ENCODE results near the gene ALG6.
A peak's percentile ranks its signal among the peaks of the same experiment; 100 is the strongest.

Gene ALG6

DNA sequence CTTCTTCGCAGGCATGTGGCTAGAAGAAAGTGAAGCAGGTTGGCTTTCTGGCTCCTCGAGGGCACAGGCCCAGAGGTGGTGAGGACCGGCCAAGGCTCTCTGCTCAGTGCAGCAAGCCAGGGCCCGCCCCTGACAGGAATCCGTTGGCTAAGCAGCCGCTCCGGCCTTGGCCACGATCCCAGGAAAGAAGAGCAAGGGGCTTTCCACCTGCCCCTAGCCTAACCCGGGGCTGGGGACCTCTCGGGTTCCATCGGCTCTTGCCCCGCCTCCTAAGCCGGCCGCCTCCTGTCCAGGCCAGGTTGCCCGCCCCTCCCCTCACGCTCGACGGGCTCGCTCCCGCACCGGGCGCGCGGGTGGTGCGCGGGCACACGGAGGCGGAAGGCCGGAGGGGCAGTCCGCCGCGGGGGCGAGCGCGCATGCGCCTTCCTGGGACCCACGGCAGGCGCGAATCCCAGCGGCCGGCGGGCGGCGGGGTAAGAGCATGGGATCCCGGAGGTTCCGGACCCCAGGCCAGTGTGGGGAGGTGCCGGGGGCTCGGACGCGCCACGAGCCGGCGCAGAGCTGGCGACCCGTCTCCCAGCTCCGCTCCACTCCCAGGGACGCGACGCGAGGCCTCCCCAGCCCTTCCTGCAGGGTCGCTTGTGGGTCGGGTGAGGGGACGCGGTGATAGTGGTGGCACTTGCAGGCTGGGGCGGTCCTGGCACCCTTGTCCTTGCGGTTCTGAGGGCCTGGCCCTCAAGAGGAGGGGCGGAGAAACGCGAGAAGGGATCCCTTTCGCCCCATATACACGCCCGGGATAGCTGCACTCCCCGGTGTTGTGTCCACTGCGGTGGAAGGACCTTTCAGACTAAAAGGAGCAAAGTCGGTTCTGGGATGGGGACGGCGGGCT lies at the start of gene ALG6:
ALG6 (plus strand) TSS at position 413 of the 889 bp plus-strand sequence. CDS start 3,351 bp downstream, outside the sequence.
- peak; percentile 94 for DNase-seq (ENCODE audit: low read depth)

DNA sequence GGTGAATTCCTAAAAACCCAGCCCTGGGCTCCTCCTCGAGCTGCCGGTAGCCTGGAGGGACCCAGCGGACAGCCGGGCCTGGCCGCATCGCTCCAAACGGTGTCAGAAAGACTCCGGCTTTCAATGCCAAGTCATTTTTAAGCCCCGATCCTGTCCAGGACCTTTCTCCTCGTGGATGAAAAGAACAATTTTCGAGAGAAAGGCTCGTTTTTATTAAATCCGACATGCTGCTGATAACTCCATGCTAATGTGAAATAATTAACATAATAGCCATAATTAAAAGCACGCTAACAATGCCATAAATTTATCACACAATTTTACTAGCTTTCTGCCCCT lies 49.6 kb upstream of the ALG6 start:
- no peak for DNase-seq (ENCODE audit: low read depth)

DNA sequence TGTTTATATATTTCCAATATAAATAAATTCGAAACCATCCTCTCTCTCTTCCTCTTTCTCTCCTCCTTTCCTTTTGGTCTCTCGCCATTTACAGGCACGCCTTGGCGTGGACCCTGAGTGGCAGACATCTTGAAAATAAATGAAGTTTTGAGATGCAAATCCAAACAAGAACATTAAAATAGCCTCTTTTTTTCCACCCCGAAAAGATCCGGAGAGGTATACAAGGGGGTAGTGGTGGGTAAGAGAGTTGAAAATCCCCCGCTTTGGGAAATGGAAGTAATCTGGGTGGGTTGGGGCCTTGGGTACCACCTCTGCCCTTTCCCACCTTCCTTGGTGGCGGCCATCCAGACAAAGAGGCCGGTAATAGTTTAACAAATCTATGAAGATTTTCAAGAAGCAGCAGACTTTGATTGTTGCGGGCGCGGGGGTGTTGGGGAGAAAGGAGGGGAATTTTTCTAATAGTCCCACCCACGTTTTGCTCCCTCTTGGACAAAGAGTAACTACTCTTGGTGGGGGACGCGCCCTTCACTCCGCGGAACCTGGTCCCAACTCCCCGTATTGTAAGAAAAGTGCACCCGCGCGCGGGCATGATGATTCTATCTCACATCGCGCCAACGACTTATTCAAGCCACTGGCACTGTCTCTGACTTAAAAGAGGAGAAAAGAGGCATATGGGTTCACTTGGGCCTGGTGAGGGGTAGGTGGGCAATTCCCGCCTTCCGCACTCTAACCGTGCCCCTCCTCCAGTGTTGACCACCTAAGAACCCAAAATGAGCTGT lies 49.0 kb upstream of the ALG6 start:
- DNase-seq (ENCODE audit: low read depth): no peak

DNA sequence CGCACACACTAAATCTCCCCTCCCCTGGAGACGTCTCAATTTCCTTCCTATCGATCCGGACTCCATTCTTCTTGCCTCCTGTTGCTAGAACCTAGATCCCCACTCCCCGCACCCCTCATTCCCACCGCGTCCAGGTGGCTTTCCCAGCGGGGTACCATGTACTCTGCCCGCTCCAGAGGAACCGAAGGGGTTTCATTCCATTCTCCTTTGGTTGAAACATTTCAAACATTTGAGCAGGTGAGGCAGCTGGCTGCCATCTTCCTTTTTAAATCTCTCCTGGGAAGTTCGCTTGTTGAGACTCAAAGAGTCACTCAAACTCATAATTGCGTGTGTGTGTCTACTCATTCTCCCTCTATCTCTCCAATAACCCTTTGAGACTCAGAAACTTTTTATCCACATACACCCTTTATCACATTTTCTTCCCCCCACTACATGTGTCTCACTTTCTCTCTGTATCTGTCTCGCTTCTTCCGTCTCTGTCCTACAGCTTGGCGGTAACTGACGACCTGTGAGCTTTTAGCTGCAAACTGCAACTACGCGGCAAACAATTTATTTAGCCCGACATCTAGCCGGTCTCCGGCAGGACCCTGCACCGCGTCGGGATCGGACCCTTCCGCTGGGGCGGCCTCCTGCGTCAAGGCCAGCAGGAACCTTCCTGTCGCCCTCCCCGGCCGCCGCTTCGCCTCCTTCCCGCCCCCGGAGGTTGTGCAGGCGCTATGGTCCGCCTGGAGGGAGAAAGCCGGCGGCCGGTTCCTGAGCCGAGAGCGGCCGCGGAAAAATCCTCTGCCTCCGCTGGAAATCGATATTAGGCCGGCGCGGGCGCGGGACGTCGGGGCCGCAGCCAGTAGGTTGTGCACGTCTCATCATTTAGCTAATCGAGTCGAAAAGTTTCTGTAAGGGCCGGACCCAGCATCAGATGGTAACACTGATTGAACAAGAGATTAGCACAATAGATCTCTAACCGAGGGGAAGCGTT lies 48.1 kb upstream of the ALG6 start:
- no peak for DNase-seq (ENCODE audit: low read depth)

DNA sequence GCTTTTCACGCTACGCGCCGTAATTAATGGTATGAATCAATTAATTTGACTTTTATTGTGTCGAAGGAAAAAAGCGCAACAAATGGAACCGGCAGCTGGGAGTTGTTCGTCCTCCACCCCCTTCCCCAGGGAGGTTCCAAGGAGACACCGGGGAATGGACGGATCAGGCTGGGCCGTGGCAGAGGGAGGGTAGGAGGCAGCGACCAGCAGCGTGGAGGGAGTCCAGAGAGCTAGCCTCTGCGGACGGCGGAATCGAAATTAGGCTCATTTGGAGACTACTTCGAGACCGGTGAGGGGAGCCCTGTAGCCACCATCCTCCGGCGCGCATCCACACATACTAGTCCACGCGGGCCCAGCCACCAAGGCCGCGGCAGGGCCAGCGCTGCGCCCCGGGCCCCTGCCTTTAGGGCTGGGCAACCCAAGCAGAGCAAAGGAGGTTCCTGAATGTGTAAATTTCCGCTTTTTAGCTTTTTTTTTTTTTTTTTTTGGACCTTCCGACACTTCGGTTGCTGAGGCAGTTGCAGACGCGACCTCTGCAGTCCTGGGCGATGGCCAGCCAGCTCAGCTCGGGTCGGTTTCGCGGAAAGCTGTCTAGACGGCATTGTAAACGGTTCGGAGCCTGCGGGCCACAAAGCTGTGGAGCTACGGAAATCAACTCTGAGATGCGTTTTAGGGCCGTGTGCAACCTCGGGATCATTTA lies 47.3 kb upstream of the ALG6 start:
- DNase-seq (ENCODE audit: low read depth): no peak

DNA sequence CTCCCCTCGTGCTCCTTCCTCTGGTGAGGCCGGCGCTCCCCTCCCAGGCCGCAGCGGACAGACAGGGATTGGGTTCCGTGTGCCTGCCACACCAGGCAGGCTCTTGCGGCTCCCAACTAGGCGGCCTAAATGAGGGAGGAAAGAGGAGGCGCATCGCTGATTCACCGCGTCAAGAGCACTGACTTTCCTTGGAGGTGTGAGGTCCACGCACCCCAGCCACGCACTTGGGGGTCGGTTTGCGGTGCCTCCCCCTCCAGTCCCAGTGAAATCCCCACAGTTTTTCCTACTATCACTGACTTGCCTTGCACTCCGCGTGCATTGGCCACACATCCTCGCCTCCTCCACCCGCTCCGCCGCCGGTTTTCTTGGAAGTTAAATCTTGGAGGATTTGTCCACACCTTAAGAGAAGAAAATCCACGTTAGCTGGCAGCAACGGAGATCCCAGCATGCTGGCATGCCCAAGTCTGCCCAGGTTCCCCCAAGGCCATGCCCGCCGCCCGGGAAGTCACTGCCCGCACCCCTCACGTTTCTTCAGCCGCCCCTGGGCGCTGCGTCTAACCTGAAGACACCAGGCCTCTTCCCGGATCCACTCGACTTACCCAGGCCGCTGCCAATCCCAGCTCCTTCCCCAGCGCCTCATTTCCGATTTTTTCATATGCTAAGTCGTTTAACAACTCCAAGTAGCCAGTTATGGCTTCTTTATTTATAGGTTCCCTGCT lies 46.2 kb upstream of the ALG6 start:
- DNase-seq (ENCODE audit: low read depth): no peak

DNA sequence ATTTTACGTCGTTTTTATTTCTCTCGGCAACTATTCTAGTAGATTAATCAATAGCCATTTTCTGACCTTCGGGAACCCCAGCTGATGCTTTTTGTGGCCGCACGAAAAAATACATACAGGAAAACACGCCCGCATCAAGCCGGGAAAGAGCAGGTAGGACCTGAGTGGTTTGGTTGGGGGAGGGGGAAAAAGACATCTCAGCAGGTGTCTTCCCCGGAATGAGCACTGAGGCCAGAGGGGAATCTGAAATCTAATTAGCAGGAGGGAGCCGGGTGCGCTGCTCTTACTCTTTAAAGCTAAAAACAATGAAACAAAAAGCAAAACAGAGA lies 45.7 kb upstream of the ALG6 start:
- no peak for DNase-seq (ENCODE audit: low read depth)

DNA sequence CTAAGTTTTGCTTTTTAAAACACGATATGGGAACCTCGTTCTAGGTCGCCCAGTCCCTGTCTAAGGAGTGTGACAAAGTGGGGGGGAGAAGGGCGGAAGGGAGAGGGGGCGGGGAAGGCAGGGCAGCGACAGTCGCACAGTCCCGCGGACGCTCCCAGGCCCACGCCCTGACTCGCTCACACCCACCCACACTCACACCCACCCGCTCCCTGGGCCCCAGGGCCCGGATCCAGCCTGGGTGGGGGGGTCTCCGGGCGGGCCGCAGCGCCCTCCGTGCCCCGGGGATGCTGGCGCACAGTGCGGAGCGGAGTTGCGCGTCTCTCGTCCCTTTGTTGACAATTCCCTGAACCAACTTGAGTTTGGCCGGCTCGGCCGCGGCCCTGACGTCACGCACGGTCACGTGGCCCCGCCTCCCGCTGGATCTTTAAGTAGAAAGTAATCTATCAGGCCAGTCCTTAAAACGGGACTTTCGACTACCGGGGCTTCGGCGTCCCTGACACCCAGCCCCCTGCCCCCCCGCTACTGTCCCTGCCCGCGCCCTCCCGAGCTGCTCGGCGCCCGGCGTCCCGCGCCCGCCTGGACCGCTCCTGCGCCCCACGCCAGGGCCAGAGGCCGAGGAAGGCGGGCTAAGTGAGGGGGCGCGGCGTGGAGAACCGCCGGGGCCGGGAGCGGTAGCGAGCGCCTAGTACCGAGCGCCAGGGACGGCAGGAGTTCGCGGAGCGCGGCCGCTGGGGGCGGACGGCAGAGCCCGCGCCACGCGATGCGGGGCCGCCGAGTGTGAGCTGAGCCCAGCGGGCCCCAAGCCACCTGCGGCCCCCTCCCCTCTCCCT lies 45.1 kb upstream of the ALG6 start, which contains the start of gene FOXD3:
FOXD3 (plus strand) TSS at position 454 of the 830 bp plus-strand sequence. CDS start 492 bp downstream, outside the sequence.
- DNase-seq (ENCODE audit: low read depth): no peak

DNA sequence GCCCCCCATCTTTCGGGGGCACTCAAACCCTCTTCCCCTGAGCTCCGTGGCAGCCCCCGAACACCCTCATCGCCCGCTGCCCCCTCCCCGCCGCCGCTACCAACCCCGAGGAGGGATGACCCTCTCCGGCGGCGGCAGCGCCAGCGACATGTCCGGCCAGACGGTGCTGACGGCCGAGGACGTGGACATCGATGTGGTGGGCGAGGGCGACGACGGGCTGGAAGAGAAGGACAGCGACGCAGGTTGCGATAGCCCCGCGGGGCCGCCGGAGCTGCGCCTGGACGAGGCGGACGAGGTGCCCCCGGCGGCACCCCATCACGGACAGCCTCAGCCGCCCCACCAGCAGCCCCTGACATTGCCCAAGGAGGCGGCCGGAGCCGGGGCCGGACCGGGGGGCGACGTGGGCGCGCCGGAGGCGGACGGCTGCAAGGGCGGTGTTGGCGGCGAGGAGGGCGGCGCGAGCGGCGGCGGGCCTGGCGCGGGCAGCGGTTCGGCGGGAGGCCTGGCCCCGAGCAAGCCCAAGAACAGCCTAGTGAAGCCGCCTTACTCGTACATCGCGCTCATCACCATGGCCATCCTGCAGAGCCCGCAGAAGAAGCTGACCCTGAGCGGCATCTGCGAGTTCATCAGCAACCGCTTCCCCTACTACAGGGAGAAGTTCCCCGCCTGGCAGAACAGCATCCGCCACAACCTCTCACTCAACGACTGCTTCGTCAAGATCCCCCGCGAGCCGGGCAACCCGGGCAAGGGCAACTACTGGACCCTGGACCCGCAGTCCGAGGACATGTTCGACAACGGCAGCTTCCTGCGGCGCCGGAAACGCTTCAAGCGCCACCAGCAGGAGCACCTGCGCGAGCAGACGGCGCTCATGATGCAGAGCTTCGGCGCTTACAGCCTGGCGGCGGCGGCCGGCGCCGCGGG lies 44.2 kb upstream of the ALG6 start:
- DNase-seq (ENCODE audit: low read depth): no peak

DNA sequence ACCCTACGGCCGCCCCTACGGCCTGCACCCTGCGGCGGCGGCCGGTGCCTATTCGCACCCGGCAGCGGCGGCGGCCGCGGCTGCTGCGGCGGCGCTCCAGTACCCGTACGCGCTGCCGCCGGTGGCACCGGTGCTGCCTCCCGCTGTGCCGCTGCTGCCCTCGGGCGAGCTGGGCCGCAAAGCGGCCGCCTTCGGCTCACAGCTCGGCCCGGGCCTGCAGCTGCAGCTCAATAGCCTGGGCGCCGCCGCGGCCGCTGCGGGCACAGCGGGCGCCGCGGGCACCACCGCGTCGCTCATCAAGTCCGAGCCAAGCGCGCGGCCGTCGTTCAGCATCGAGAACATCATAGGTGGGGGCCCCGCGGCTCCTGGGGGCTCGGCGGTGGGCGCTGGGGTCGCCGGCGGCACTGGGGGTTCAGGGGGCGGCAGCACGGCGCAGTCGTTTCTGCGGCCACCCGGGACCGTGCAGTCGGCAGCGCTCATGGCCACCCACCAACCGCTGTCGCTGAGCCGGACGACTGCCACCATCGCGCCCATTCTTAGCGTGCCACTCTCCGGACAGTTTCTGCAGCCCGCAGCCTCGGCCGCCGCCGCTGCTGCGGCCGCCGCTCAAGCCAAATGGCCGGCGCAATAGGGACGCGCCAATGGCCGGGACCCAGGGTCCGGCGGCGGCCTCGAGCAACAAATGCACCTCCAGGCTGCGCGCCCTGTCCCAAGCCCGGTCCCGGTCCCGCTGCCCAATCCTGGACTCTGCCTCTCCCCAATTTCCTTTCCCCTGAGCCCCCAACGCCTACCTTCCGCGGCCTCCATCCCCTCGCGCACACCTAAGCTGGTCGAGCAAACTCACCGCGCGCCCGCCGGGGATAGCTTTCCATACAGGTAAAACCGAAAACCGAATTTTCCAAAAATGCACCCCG lies 43.3 kb upstream of the ALG6 start:
- no peak for DNase-seq (ENCODE audit: low read depth)

DNA sequence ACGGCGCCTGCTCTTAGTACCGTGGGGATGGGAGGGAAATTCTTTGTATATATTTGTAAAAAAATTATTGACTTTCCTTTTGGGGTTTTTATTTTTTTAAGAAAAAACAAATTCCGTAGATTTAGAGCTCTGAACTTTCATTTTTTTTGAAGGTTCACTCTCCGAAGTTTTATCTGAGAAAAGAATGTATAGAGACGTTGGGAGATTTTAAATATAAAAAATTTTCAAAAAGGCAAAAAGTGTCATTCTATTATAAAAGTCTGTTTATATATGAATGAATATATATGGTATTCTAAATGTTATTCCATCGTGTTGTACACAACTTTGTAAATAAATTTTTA lies 42.7 kb upstream of the ALG6 start:
- no peak for DNase-seq (ENCODE audit: low read depth)

DNA sequence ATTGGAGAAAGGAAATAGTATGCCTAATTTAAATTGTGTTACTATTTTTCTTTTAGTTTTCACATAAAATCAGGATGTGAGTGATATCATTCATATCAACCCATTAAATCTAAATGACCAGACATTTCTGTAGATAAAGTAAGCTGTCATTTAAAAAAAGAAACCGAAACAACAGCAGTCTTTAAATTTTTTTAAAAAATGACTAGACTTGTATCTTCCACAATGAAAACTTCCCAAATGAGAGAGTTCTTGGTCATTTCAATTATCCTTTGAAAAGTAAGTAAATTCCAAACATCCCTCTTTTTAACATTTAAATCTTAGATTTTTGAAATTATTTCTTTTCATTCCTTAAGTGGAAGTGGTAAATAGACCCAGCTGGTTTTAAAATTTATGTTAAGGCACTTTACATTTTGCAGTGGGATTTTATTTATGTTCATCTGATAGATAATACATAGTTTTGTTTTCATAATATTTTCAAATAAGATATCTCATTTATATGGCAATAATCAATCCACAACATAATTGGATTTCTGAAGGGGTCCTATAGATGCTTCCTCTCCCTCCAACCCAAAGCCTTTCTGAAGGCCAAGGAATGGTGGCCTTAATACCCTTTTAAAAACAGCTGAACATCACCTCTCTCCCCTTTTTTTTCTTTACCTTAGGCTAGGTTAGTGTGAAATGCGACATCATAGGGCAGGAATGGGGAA lies 42.0 kb upstream of the ALG6 start:
- no peak for DNase-seq (ENCODE audit: low read depth)

DNA sequence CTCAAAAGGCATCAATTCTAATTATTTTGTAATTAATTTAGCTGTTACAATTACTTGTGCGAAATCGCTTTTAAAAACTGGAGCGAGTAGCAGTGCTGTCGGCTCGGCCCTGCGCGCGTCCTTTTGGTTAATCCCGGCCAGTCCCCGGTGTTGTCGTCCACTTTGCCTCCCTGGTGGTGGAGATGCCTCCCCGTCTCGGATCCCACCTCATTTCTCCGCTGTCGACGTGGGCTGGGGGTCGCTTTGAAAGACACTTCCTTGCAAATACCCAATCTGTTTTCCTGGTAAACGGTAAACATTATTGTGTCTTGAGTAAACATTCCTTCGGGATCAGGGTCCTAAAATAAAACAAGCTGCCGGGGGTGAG lies 41.3 kb upstream of the ALG6 start:
- no peak for DNase-seq (ENCODE audit: low read depth)

DNA sequence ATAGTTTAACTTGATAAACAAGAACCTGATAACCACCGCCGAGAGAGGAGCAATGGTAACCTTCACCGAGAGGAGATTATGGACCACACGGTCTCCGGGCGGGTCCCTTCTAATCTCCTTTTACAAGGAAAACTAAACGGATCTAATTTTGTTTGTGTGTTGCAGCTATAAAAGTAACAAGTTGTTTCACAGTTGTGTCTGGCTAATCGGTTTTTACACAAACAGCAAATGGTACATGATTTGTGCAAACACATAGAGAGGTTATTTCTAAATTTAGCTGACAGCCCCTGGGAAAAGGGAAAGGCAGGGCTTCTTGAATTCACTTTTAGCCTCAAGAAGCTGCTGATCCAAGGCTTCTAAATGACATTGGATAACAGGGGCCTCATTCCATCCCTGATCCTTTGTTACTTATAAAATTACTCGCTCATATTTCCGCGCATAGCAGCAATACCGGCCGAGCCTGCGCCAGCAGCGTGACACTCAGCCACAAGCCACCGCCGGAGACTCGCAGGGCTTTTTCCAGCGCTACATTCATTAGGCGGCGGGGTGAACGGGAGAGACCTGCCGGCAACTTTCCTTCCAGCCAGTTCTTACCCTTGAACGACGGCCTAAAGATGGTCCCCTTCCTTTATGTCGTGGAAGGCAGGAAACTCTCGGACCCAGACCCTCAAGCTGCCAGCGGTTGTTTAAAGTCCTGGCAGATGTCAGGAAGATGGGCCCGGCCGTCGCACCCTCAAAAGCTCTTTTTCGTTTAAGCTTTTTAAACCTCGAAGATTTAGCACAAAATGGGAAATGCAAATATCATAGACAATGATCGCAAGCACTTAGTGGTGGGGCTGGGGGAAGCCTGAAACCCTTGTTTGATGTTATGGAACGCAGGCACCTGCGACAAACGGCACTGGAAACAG lies 40.7 kb upstream of the ALG6 start:
- DNase-seq (ENCODE audit: low read depth): no peak

DNA sequence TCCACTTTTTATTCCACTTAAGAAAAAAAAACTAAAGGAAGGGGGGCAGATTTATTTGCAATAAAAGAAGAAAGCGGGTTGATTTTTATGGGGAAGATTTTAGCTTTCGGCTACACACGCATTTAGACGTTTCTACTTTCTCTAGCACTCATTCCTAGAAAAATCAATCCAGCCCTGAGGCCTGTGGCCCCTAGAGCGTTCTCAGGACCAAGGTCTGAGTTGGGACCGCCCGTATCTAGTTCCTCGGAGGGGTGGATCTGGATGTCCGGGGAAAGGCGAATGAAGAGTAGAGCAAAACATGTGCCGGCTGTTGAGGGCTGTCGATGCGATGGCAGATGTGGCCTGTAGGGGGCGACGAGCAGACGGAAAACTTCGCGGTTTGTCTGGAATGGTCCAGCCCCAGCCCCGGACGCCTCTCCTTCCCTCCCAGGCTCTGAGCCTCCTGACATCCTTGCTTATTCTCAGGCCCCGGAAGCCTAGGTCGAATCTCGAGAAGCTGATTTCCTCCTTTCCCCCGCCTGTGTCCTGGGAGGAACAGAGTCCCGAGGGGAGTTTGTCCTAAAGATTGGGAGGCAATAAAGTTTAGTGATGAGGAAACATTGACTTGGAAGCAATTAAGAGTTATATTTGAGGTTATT lies 39.9 kb upstream of the ALG6 start:
- no peak for DNase-seq (ENCODE audit: low read depth)

DNA sequence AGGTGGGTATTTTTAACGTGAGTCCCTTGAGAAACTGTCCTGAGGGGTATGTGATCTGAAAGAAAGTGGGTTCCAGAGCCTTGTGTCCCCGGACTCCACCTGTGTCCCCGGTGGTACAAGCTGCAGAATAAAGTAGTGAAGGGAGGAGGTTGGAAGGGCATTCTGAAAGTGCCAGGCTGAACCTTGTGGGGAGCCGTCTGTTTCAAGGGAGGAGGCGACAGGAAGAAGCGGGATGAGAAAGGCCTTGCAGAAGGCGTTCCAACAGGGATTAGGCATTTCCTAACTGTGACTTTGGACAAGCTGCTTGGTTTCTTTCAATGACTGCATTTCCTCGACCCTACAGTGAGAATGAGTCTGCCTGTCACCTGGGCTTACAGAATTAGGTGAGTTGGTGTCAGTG lies 39.3 kb upstream of the ALG6 start:
- DNase-seq (ENCODE audit: low read depth): no peak
